ENCODE results near the gene TMEM132C. TPM values are rescaled to one million over a fixed set of nuclear protein-coding genes. Genes with fewer than 3 reads are reported as not detected.

TMEM132C gene
- total RNA-seq, 4 donors from 2014 or later, result 2.0 to 3.7 (median 3.0) TPM

GRCh38 chr12:128727999-128728398 is 461.0 kb downstream of the TMEM132C start:
- H3K4me3 ChIP-seq (ENCODE audit: low read depth, poor library complexity, severe bottlenecking), result no peak overlapping the region
- TF ChIP-seq POLR2A (IDR thresholded peaks at IDR 0.05) (no peak), CTCF (IDR thresholded peaks at IDR 0.05) (no peak)
- DNase-seq (ENCODE audit: low spot score in 2 of 2), result peak in 1 of 2 donors; percentile 21
- intact Hi-C loops (cut with DNase I; ENCODE audit: low total_unique reads), result no loop called here
- 70 to 73% methylated on average over 4 of the region's 4 CpGs for WGBS, 2 donors

GRCh38 chr12:128729628-128730121 is 462.7 kb downstream of the TMEM132C start:
- intact Hi-C loops (cut with DNase I; ENCODE audit: low total_unique reads), result no loop called here
- no peak overlapping the region for H3K4me3 ChIP-seq (ENCODE audit: low read depth, poor library complexity, severe bottlenecking)
- TF ChIP-seq POLR2A (IDR thresholded peaks at IDR 0.05) (no peak), CTCF (IDR thresholded peaks at IDR 0.05) (no peak)
- peak in 1 of 2 donors; percentile 40 for DNase-seq (ENCODE audit: low spot score in 2 of 2)
- 71 to 77% methylated on average over 8 of the region's 8 CpGs for WGBS, 2 donors

- no peak for TF ChIP-seq CTCF (IDR thresholded peaks at IDR 0.05)
- 34 to 52% methylated on average over 5 of the region's 5 CpGs for WGBS, 2 donors
- H3K4me3 ChIP-seq (ENCODE audit: low read depth, poor library complexity, severe bottlenecking), result no peak overlapping the region
- DNase-seq (ENCODE audit: low spot score in 2 of 2), result peak in 1 of 2 donors; percentile 18
- intact Hi-C loops (cut with DNase I; ENCODE audit: low total_unique reads), result no loop called here
Observed at GRCh38 chr12:128734371-128734770, 467.4 kb downstream of the TMEM132C start.

GRCh38 chr12:128737292-128737966 is 470.5 kb downstream of the TMEM132C start:
- WGBS, 2 donors, result 80% methylated on average over 3 of the region's 3 CpGs
- DNase-seq (ENCODE audit: low spot score in 2 of 2), result peak in 1 of 2 donors; percentile 31
- intact Hi-C loops (cut with DNase I; ENCODE audit: low total_unique reads), result no loop called here
- no peak overlapping the region for H3K4me3 ChIP-seq (ENCODE audit: low read depth, poor library complexity, severe bottlenecking)
- TF ChIP-seq CTCF (IDR thresholded peaks at IDR 0.05), result no peak
- no peak for TF ChIP-seq POLR2A (IDR thresholded peaks at IDR 0.05)

GRCh38 chr12:128743916-128744315 is 476.9 kb downstream of the TMEM132C start:
- intact Hi-C loops (cut with DNase I; ENCODE audit: low total_unique reads), result no loop called here
- TF ChIP-seq POLR2A (IDR thresholded peaks at IDR 0.05), result no peak
- TF ChIP-seq CTCF (IDR thresholded peaks at IDR 0.05), result no peak
- no peak for DNase-seq (ENCODE audit: low spot score in 2 of 2)
- no peak overlapping the region for H3K4me3 ChIP-seq (ENCODE audit: low read depth, poor library complexity, severe bottlenecking)
- WGBS, 2 donors, result 76 to 78% methylated on average over 7 of the region's 7 CpGs

Measured in lower leg skin (tissue), 4 donors.